Neural cell (in vitro differentiated cells): ENCODE measurements around the gene BCAR3. TPM values are rescaled to one million over a fixed set of nuclear protein-coding genes. Genes with fewer than 3 reads are reported as not detected.

Experiments
- H2AFZ ChIP-seq: fragments of 200-600, 300-800 bp; sonication (generic), shearing (Covaris generic); 2 replicates; pipeline ENCODE4 v1.6.0; 2014; ENCODE audit warnings: low read depth, mild to moderate bottlenecking, antibody characterized with exemption, low read length, moderate library complexity
- H3F3A ChIP-seq: fragments of 200-600 bp; shearing (Covaris generic); 2 replicates; pipeline ENCODE4 v1.6.1; 2016; ENCODE audit warnings: mild to moderate bottlenecking, moderate library complexity, mixed read lengths, antibody characterized with exemption, low read length; ENCODE audit not compliant: insufficient read depth, poor library complexity, severe bottlenecking
- H3K27ac ChIP-seq: fragments of 200-600, 300-800 bp; sonication (generic), shearing (Covaris generic); 2 replicates; pipeline ENCODE4 v1.5.1; 2014; ENCODE audit warnings: mild to moderate bottlenecking, low read length, moderate library complexity
- H3K27me3 ChIP-seq: fragments of 300-800, 200-600 bp; sonication (generic), shearing (Covaris generic); 2 replicates; pipeline ENCODE4 v1.6.0; 2014; ENCODE audit warnings: mild to moderate bottlenecking, low read depth, low read length, moderate library complexity; ENCODE audit not compliant: insufficient read depth
- H3K36me3 ChIP-seq: fragments of 300-800, 200-600 bp; sonication (generic), shearing (Covaris generic); 2 replicates; pipeline ENCODE4 v1.5.1; 2014; ENCODE audit warnings: mild to moderate bottlenecking, antibody characterized with exemption, low read length, moderate library complexity; ENCODE audit not compliant: insufficient read depth
- H3K4me2 ChIP-seq: fragments of 300-800, 200-600 bp; sonication (generic), shearing (Covaris generic); 2 replicates; pipeline ENCODE4 v1.6.0; 2014; ENCODE audit warnings: mild to moderate bottlenecking, low read length
- H3K4me3 ChIP-seq: fragments of 300-800, 200-600 bp; sonication (generic), shearing (Covaris generic); 2 replicates; pipeline ENCODE4 v1.5.1; 2014; ENCODE audit warnings: mild to moderate bottlenecking, low read length, moderate library complexity
- H3K79me2 ChIP-seq: fragments of 200-600 bp; shearing (Covaris generic); replicated peaks from 2 replicates; pipeline ENCODE4 v1.6.0; 2014; ENCODE audit warnings: mild to moderate bottlenecking, low read length, moderate library complexity; ENCODE audit not compliant: insufficient read depth
- H3K9ac ChIP-seq: fragments of 300-800, 200-600 bp; sonication (generic), shearing (Covaris generic); 2 replicates; pipeline ENCODE4 v1.6.1; 2016; ENCODE audit warnings: mild to moderate bottlenecking, low read length, mixed read lengths
- H3K9me2 ChIP-seq: fragments of 200-600 bp; shearing (Covaris generic); 2 replicates; pipeline ENCODE4 v1.6.1; 2016; ENCODE audit warnings: mild to moderate bottlenecking, low read length, mixed read lengths; ENCODE audit not compliant: insufficient read depth
- H3K9me3 ChIP-seq: fragments of 200-600, 300-800 bp; sonication (generic), shearing (Covaris generic); 2 replicates; pipeline ENCODE4 v1.6.1; 2016; ENCODE audit warnings: mild to moderate bottlenecking, mixed run types, low read length, moderate library complexity, mixed read lengths
- H4K20me1 ChIP-seq: fragments of 200-600 bp; shearing (Covaris generic); 2 replicates; pipeline ENCODE4 v1.6.1; 2016; ENCODE audit warnings: mild to moderate bottlenecking, mixed run types; ENCODE audit not compliant: insufficient read depth
- CTCF ChIP-seq: fragments of 450-650 bp; IDR thresholded peaks from 2 replicates; pipeline ENCODE4 v1.5.1; 2014; ENCODE audit warnings: antibody characterized with exemption, mild to moderate bottlenecking, moderate library complexity; ENCODE audit not compliant: poor library complexity, severe bottlenecking
- EP300 ChIP-seq: fragments of 450-650 bp; conservative IDR thresholded peaks from 2 replicates; pipeline ENCODE4 v1.6.1; 2014; ENCODE audit warnings: antibody characterized with exemption, mild to moderate bottlenecking, moderate library complexity; ENCODE audit not compliant: poor library complexity, severe bottlenecking
- EZH2 ChIP-seq: fragments of 200-600, 300-800 bp; shearing (Covaris generic), sonication (generic); IDR thresholded peaks from 2 replicates; pipeline ENCODE4 v1.6.1; 2014; ENCODE audit warnings: antibody characterized with exemption, low read length, borderline replicate concordance, mild to moderate bottlenecking; ENCODE audit not compliant: insufficient read depth, poor library complexity, severe bottlenecking
- MXI1 ChIP-seq: fragments of 450-650 bp; conservative IDR thresholded peaks from 2 replicates; pipeline ENCODE4 v1.6.1; 2014; ENCODE audit warnings: antibody characterized with exemption, mild to moderate bottlenecking; ENCODE audit not compliant: poor library complexity, severe bottlenecking
- POLR2AphosphoS5 ChIP-seq: IDR thresholded peaks from 2 replicates; pipeline ENCODE4 v1.6.1; 2012
- RAD21 ChIP-seq: fragments of 450-650 bp; conservative IDR thresholded peaks from 2 replicates; pipeline ENCODE4 v1.6.1; 2014; ENCODE audit warnings: antibody characterized with exemption, mild to moderate bottlenecking, moderate library complexity
- REST ChIP-seq: IDR thresholded peaks from 2 replicates; pipeline ENCODE4 v1.6.1; 2012; ENCODE audit warnings: borderline replicate concordance
- SMC3 ChIP-seq: fragments of 450-650 bp; conservative IDR thresholded peaks from 2 replicates; pipeline ENCODE4 v1.6.1; 2014; ENCODE audit warnings: antibody characterized with exemption, mild to moderate bottlenecking, moderate library complexity; ENCODE audit not compliant: poor library complexity
- TAF1 ChIP-seq: IDR thresholded peaks from 2 replicates; pipeline ENCODE4 v1.6.1; 2012; ENCODE audit warnings: low read depth
- polyA plus RNA-seq: library from polyadenylated mRNA; depleted of rRNA; stranded (reverse); fragments of >200 nt; gene quantifications from 2 replicates; pipeline ENCODE4 v1.2.3, GENCODE V29; 2014

BCAR3 gene
- polyA plus RNA-seq, 1 donor from 2014 or later: 2.5 TPM

GRCh38 chr1:93569489-93569888 lies 112.1 kb downstream of the BCAR3 start:
- H2AFZ ChIP-seq: no peak overlapping the region
- no peaks in the 10 kb centered on the region for H3K9me2 ChIP-seq
- H3K36me3 ChIP-seq: no peaks in the 10 kb centered on the region
- TF ChIP-seq TAF1 (no peak), RAD21 (no peak), SMC3 (no peak), MXI1 (no peak), CTCF (no peak), POLR2AphosphoS5 (no peak), EP300 (no peak), REST (no peak), EZH2 (no peak)
- H3K9me3 ChIP-seq: no peaks in the 10 kb centered on the region
- no peaks in the 10 kb centered on the region for H3K27me3 ChIP-seq
- no peaks in the 10 kb centered on the region for H4K20me1 ChIP-seq
- no peak overlapping the region for H3K4me2 ChIP-seq
- no peaks in the 10 kb centered on the region for H3F3A ChIP-seq
- H3K27ac ChIP-seq: no peak overlapping the region
- H3K4me3 ChIP-seq: no peak overlapping the region
- H3K79me2 ChIP-seq: no peaks in the 10 kb centered on the region
- no peak overlapping the region for H3K9ac ChIP-seq

GRCh38 chr1:93567255-93567918 lies 114.2 kb downstream of the BCAR3 start:
- H3K4me2 ChIP-seq: no peak overlapping the region
- no peak overlapping the region for H3K4me3 ChIP-seq
- H3K27ac ChIP-seq: no peak overlapping the region
- no peaks in the 10 kb centered on the region for H3K27me3 ChIP-seq
- TF ChIP-seq SMC3 (no peak), CTCF (no peak), TAF1 (no peak), RAD21 (no peak), EP300 (no peak), EZH2 (no peak), MXI1 (no peak), POLR2AphosphoS5 (no peak), REST (no peak)
- no peaks in the 10 kb centered on the region for H3K9me3 ChIP-seq
- no peaks in the 10 kb centered on the region for H3F3A ChIP-seq
- H3K36me3 ChIP-seq: no peaks in the 10 kb centered on the region
- no peak overlapping the region for H2AFZ ChIP-seq
- H3K79me2 ChIP-seq: no peaks in the 10 kb centered on the region
- H3K9me2 ChIP-seq: no peaks in the 10 kb centered on the region
- no peak overlapping the region for H3K9ac ChIP-seq
- H4K20me1 ChIP-seq: no peaks in the 10 kb centered on the region
